ENCODE measurements around the gene ERFL. TPM values are rescaled to one million over a fixed set of nuclear protein-coding genes. Genes with fewer than 3 reads are reported as not detected.
A peak's percentile ranks its signal among the peaks of the same experiment; 100 is the strongest.

ERFL gene
- total RNA-seq, 2 donors from 2014 or later: 0.67 TPM

DNA sequence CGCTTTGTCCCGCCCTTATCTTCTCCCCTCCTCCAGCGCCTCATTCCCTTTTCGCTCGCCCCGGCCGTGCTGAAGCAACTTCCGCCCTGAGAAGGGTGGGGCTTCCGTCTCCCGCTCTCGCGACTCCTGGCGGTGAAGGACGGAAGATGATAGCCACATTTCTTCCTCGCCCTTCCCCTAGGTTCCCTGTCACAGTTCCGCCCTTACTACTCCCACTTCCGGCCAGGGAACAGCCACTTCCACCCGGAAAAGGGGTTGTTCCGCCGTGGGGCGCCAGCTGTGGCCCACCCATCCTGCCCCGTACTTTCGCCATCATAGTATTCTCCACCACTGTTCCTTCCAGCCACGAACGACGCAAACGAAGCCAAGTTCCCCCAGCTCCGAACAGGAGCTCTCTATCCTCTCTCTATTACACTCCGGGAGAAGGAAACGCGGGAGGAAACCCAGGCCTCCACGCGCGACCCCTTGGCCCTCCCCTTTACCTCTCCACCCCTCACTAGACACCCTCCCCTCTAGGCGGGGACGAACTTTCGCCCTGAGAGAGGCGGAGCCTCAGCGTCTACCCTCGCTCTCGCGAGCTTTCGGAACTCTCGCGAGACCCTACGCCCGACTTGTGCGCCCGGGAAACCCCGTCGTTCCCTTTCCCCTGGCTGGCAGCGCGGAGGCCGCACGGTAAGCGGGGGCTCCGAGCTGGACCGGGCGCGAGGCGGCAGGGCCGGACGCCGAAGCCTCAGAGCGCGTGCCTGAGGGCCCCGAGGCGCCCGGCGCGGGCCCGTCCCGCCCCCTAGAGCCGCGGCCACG lies 68.4 kb downstream of the ERFL start, which contains the start of gene RPS19:
Gene RPS19, plus strand, starts transcription at position 638 of the 801 bp plus-strand sequence. CDS start 520 bp downstream, outside the sequence.
- no peaks in the 10 kb centered on the region for H3K9me3 Mint-ChIP-seq
- H3K4me1 Mint-ChIP-seq (ENCODE audit: low read depth in 2 of 2): peaks cover 35 to 49% of the 10 kb centered on the region in 2 donors
- no peaks in the 10 kb centered on the region for H3K27me3 Mint-ChIP-seq
- DNase-seq (ENCODE audit: low spot score): peak; percentile 98
- H3K4me3 Mint-ChIP-seq: peak within 1 kb of the TSS; percentile 94
- ATAC-seq: peak; percentile 94 to 95
- peaks cover 22% of the 10 kb centered on the region for H3K36me3 Mint-ChIP-seq
- peak within 1 kb of the TSS; percentile 93 to 98 for H3K27ac Mint-ChIP-seq

DNA sequence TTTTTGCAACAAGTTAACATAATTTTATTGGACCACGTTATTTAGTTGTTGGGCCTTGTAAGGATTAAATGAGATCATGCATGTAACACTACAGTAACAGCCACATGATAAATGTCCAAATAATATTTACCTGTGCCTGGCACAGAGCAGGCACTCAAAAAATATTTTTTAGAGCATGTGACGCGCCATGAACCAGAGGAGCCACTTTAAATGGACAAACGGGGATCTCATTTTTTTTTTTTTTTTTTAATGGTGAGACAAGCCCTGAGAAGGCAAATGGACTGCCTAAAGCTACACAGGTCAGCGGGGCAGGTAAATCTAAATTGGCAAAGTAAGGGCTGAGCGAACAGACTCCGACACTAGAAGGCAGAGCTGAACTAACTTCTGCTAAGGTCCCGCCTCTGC lies 69.0 kb downstream of the ERFL start:
- no peak for DNase-seq (ENCODE audit: low spot score)
- peaks cover 22% of the 10 kb centered on the region for H3K36me3 Mint-ChIP-seq
- H3K27me3 Mint-ChIP-seq: no peaks in the 10 kb centered on the region
- H3K9me3 Mint-ChIP-seq: no peaks in the 10 kb centered on the region
- H3K27ac Mint-ChIP-seq: peak overlapping the region; percentile 93 to 98
- H3K4me3 Mint-ChIP-seq: peak overlapping the region; percentile 94
- H3K4me1 Mint-ChIP-seq (ENCODE audit: low read depth in 2 of 2): peaks cover 32 to 44% of the 10 kb centered on the region in 2 donors
- no peak for ATAC-seq

Other genes with a start within 250 kb of the ERFL start
- gene CEACAM7, start 240.2 kb downstream of the ERFL start, total RNA-seq: not detected
- not detected for gene CEACAM5, start 219.8 kb downstream of the ERFL start, total RNA-seq
- gene CEACAM6, start 172.9 kb downstream of the ERFL start, total RNA-seq: not detected
- not detected for gene CEACAM3, start 131.9 kb downstream of the ERFL start, total RNA-seq
- gene LYPD4, start 83.8 kb downstream of the ERFL start, total RNA-seq: not detected
- not detected for gene DMRTC2, start 83.4 kb downstream of the ERFL start, total RNA-seq
- gene RPS19, start 68.2 kb downstream of the ERFL start, total RNA-seq: 1,000 to 10,000 TPM; 1,532 to 1,595 TPM
- gene CD79A, start 51.2 kb downstream of the ERFL start, total RNA-seq: 1 to 10 TPM in 1 of 2 donors, under 1 TPM in 1; 0.93 to 1.8 TPM
- 100 to 1,000 TPM; 321 to 444 TPM for gene ARHGEF1, start 45.3 kb downstream of the ERFL start, total RNA-seq
- gene RABAC1, start 30.9 kb upstream of the ERFL start, total RNA-seq: 10 to 100 TPM; 79.6 to 89.7 TPM
- gene ATP1A3, start 65.8 kb upstream of the ERFL start, total RNA-seq: 1 to 10 TPM; 2.0 to 4.2 TPM
- gene GRIK5, start 141.8 kb upstream of the ERFL start, total RNA-seq: 1 to 10 TPM in 1 of 2 donors, under 1 TPM in 1; 0.21 to 1.0 TPM
- 10 to 100 TPM; 14.2 to 16.1 TPM for gene ZNF574, start 147.7 kb upstream of the ERFL start, total RNA-seq
- gene POU2F2, start 204.0 kb upstream of the ERFL start, total RNA-seq: 10 to 100 TPM; 21.6 to 30.5 TPM